Karpas-422 (cell line): ENCODE results near the gene THAP5. TPM values are rescaled to one million over a fixed set of nuclear protein-coding genes. Genes with fewer than 3 reads are reported as not detected.

ENCODE experiments used
- DNase-seq: peaks from one replicate; pipeline ENCODE4 v3.0.0-alpha.2; 2015
- H2AFZ ChIP-seq: fragments of 200-600 bp; sonication (generic); 2 replicates; pipeline ENCODE4 v1.6.1; 2014; ENCODE audit warnings: antibody characterized with exemption, low read length, mixed read lengths
- H3K27ac ChIP-seq: fragments of 200-600 bp; sonication (generic); 2 replicates; pipeline ENCODE4 v1.5.1; 2014; ENCODE audit warnings: mild to moderate bottlenecking, low read length, moderate library complexity
- H3K27me3 ChIP-seq: fragments of 200-600 bp; sonication (generic); 2 replicates; pipeline ENCODE4 v1.6.1; 2014; ENCODE audit warnings: low read length, mixed read lengths
- H3K36me3 ChIP-seq: fragments of 200-600 bp; sonication (generic); 2 replicates; pipeline ENCODE4 v1.6.1; 2014; ENCODE audit warnings: low read length, mixed read lengths; ENCODE audit not compliant: insufficient read depth
- H3K4me1 ChIP-seq: fragments of 200-600 bp; sonication (generic); 2 replicates; pipeline ENCODE4 v1.6.1; 2014; ENCODE audit warnings: mild to moderate bottlenecking, low read length, mixed read lengths
- H3K4me2 ChIP-seq: fragments of 200-600 bp; sonication (generic); 2 replicates; pipeline ENCODE4 v1.6.1; 2014; ENCODE audit warnings: low read length, low read depth, mild to moderate bottlenecking; ENCODE audit not compliant: poor library complexity, severe bottlenecking
- H3K4me3 ChIP-seq: fragments of 200-600 bp; sonication (generic); 2 replicates; pipeline ENCODE4 v1.5.1; 2014; ENCODE audit warnings: mild to moderate bottlenecking, antibody characterized with exemption, low read length, mixed read lengths
- H3K79me2 ChIP-seq: fragments of 200-600 bp; sonication (generic); 2 replicates; pipeline ENCODE4 v1.6.1; 2014; ENCODE audit warnings: mild to moderate bottlenecking, low read length, mixed read lengths
- H3K9ac ChIP-seq: fragments of 200-600 bp; sonication (generic); 2 replicates; pipeline ENCODE4 v1.6.0; 2014; ENCODE audit warnings: low read length
- H3K9me2 ChIP-seq: fragments of 200-600 bp; sonication (generic), shearing (Covaris generic); replicated peaks from 2 replicates; pipeline ENCODE4 v1.6.0; 2014; ENCODE audit warnings: mild to moderate bottlenecking, low read length, moderate library complexity; ENCODE audit not compliant: insufficient read depth
- H3K9me3 ChIP-seq: fragments of 300-700, 200-600 bp; sonication (generic); 2 replicates; pipeline ENCODE4 v1.6.1; 2014; ENCODE audit warnings: low read length, mixed read lengths
- H4K20me1 ChIP-seq: fragments of 200-600 bp; sonication (generic); 2 replicates; pipeline ENCODE4 v1.6.1; 2014; ENCODE audit warnings: mild to moderate bottlenecking, antibody characterized with exemption, low read length, low read depth; ENCODE audit not compliant: insufficient read depth
- total RNA-seq: library from RNA; depleted of rRNA; stranded (reverse); fragments of >200 nt; shearing (Covaris generic); gene quantifications from 2 replicates; pipeline ENCODE4 v1.2.3, GENCODE V29; 2014; ENCODE audit warnings: low replicate concordance

THAP5 gene
- total RNA-seq, 1 experiment from 2014 or later: 34.3 TPM

DNA sequence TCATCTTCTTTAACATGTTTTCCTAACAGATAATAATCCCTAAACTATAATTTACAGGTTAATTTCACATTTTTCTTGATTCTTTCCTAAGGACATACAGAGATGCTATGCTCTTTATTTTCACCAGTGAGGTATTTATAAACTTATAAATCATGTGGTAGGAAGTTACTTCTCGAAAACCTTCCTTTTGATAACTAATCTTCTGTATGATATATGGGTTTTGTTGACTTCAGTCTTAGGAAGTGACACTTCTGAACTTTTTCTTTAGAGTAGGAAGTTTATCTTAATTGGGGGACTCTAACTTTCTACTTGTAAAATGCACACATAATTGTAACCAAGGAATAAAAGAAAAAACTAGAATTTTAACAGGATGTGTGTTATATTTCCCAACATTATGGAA is 33.8 kb downstream of the THAP5 start:
- Histone ChIP-seq H3K9me3 (no peaks in the 10 kb centered on the region), H3K27me3 (no peaks in the 10 kb centered on the region), H4K20me1 (no peaks in the 10 kb centered on the region), H3K36me3 (no peaks in the 10 kb centered on the region), H3K4me3 (no peak overlapping the region), H3K27ac (no peak overlapping the region), H3K9ac (no peak overlapping the region), H3K4me1 (peaks cover 19% of the 10 kb centered on the region), H3K79me2 (peaks cover 4% of the 10 kb centered on the region; the same call in 1 of the 2 replicates), H2AFZ (0 out of 2 replicates have a peak overlapping the region, but pooled peaks have one; percentile 13), H3K4me2 (no peak overlapping the region), H3K9me2 (no peaks in the 10 kb centered on the region)
- DNase-seq: no peak

DNA sequence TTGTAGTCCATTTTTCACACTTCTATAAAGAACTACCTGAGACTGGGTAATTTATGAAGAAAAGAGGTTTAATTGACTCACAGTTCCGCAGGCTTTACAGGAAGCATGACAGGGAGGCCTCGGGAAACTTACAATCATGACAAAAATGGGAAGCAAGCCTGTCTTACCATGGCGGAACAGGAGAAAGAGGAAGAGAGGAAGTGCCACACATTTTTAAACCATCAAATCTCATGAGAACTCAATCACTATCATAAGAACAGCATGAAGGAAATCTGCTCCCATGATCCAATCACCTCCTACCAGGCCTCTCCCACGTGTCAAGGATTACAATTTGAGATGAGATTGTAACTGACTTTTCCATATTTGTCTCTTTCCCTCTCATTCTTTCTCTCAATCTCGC is 34.2 kb downstream of the THAP5 start:
- H3K27ac ChIP-seq: no peak overlapping the region
- no peaks in the 10 kb centered on the region for H4K20me1 ChIP-seq
- H3K4me2 ChIP-seq: no peak overlapping the region
- no peaks in the 10 kb centered on the region for H3K9me2 ChIP-seq
- no peak overlapping the region for H3K4me3 ChIP-seq
- H3K79me2 ChIP-seq: peaks cover 4% of the 10 kb centered on the region; the same call in 1 of the 2 replicates
- H3K36me3 ChIP-seq: no peaks in the 10 kb centered on the region
- DNase-seq: no peak
- H3K27me3 ChIP-seq: no peaks in the 10 kb centered on the region
- 0 out of 2 replicates have a peak overlapping the region, but pooled peaks have one; percentile 13 for H2AFZ ChIP-seq
- H3K9ac ChIP-seq: no peak overlapping the region
- H3K4me1 ChIP-seq: peaks cover 19% of the 10 kb centered on the region
- no peaks in the 10 kb centered on the region for H3K9me3 ChIP-seq

DNA sequence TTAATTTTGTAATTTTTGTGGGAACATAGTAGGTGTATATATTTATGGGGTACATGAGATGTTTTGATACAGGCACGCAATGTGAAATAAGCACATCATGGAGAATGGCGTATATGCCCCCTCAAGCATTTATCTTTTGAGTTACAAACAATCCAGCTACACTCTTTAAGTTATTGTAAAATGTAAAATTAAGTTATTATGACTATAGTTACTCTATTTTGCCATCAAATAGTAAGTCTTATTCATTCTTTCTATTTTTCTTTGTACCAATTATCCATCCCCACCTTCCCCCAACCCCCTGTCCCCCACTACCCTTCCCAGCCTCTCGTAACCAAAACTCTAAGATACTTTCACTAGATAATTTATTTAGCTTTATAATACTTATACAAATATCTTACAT is 35.8 kb downstream of the THAP5 start:
- DNase-seq: no peak
- peaks cover 4% of the 10 kb centered on the region; the same call in 1 of the 2 replicates for H3K79me2 ChIP-seq
- H3K27ac ChIP-seq: peak overlapping the region; percentile 77; the same call in 1 of the 2 replicates
- H3K4me2 ChIP-seq: peak overlapping the region; percentile 71
- no peaks in the 10 kb centered on the region for H3K9me3 ChIP-seq
- H4K20me1 ChIP-seq: no peaks in the 10 kb centered on the region
- no peaks in the 10 kb centered on the region for H3K36me3 ChIP-seq
- H3K9me2 ChIP-seq: no peaks in the 10 kb centered on the region
- H3K9ac ChIP-seq: no peak overlapping the region
- peak overlapping the region; percentile 39; the same call in 1 of the 2 replicates for H3K4me3 ChIP-seq
- H3K27me3 ChIP-seq: no peaks in the 10 kb centered on the region
- H3K4me1 ChIP-seq: peaks cover 22% of the 10 kb centered on the region
- no peak overlapping the region for H2AFZ ChIP-seq

DNA sequence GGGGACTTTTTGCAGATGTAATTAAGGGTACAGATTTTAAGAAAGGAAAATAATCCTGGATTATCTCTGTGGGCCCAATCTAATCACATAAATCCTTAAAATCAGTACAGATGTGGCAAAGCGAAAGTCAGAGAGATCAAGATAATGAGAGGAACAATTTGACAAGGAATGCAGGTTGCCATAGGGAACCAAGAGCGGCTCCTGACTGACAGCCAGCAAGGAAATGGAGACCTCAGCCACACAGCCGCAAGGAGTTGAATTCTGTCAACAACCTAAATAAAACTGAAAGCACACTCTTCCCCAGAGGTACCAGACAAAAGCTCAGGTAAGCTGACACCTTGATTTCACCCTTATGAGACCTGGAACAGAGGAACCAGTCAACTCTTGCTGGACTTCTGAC is 40.2 kb downstream of the THAP5 start:
- peaks cover 16% of the 10 kb centered on the region for H3K79me2 ChIP-seq
- 0 out of 2 replicates have a peak overlapping the region, but pooled peaks have one; percentile 56 for H2AFZ ChIP-seq
- no peak overlapping the region for H3K9ac ChIP-seq
- peaks cover 44% of the 10 kb centered on the region for H3K4me1 ChIP-seq
- no peaks in the 10 kb centered on the region for H4K20me1 ChIP-seq
- DNase-seq: no peak
- H3K4me2 ChIP-seq: no peak overlapping the region
- no peaks in the 10 kb centered on the region for H3K9me3 ChIP-seq
- H3K36me3 ChIP-seq: no peaks in the 10 kb centered on the region
- no peak overlapping the region for H3K27ac ChIP-seq
- H3K27me3 ChIP-seq: no peaks in the 10 kb centered on the region
- H3K4me3 ChIP-seq: no peak overlapping the region
- H3K9me2 ChIP-seq: no peaks in the 10 kb centered on the region

DNA sequence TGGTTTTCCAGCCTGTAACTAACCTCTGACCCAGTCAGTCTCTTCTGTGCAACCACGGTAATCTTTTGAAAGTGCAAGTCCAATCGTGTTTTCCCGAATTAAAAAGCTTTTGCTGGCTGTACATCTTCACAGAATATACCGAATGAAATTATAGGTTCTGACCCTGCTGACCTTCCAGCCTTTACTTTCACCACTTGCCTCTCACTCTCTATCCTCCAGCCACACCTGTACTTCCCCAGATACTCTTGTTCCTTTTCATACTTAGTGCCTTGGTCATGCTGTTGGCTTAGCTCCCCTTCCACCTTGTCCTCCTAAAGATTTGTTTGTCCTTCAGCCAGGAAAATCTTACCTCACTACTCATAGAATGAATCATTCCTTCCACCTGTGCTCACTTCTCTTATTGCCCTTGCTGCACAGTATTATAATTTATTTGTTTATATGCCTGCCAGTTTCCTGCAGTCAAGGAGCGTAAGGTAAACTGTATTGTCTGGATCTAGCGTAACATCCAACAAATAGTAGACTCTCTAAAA is 41.3 kb downstream of the THAP5 start:
- peaks cover 50% of the 10 kb centered on the region for H3K4me1 ChIP-seq
- no peak overlapping the region for H3K4me3 ChIP-seq
- H3K79me2 ChIP-seq: peaks cover 27% of the 10 kb centered on the region
- H3K9me3 ChIP-seq: no peaks in the 10 kb centered on the region
- H3K4me2 ChIP-seq: no peak overlapping the region
- no peaks in the 10 kb centered on the region for H3K27me3 ChIP-seq
- no peak overlapping the region for H3K27ac ChIP-seq
- H4K20me1 ChIP-seq: no peaks in the 10 kb centered on the region
- H2AFZ ChIP-seq: 0 out of 2 replicates have a peak overlapping the region, but pooled peaks have one; percentile 1
- H3K9ac ChIP-seq: no peak overlapping the region
- no peak for DNase-seq
- no peaks in the 10 kb centered on the region for H3K36me3 ChIP-seq
- H3K9me2 ChIP-seq: no peaks in the 10 kb centered on the region

GRCh38 chr7:108526768-108527017 is 42.8 kb downstream of the THAP5 start:
- DNase-seq: no peak
- Histone ChIP-seq H3K4me1 (peaks cover 48% of the 10 kb centered on the region), H3K27ac (peak overlapping the region; percentile 83), H3K36me3 (no peaks in the 10 kb centered on the region), H3K4me2 (peak overlapping the region; percentile 75), H3K9me2 (no peaks in the 10 kb centered on the region), H2AFZ (no peak overlapping the region), H3K9ac (peak overlapping the region; percentile 83), H3K27me3 (no peaks in the 10 kb centered on the region), H3K9me3 (no peaks in the 10 kb centered on the region), H3K4me3 (peak overlapping the region; percentile 75), H4K20me1 (no peaks in the 10 kb centered on the region), H3K79me2 (peaks cover 39% of the 10 kb centered on the region)

- Histone ChIP-seq H2AFZ (0 out of 2 replicates have a peak within 1 kb of the TSS, but pooled peaks have one; percentile 2), H3K4me3 (peak within 1 kb of the TSS; percentile 75), H4K20me1 (no peaks in the 10 kb centered on the region), H3K9ac (peak within 1 kb of the TSS; percentile 83), H3K27ac (peak within 1 kb of the TSS; percentile 83), H3K4me1 (peaks cover 53% of the 10 kb centered on the region), H3K9me2 (no peaks in the 10 kb centered on the region), H3K27me3 (no peaks in the 10 kb centered on the region), H3K79me2 (peaks cover 44% of the 10 kb centered on the region), H3K4me2 (peak within 1 kb of the TSS; percentile 75), H3K9me3 (no peaks in the 10 kb centered on the region), H3K36me3 (no peaks in the 10 kb centered on the region)
- peak; percentile 100 for DNase-seq
Measured at GRCh38 chr7:108525985-108526767, 43.3 kb downstream of the THAP5 start, which contains the start of gene PNPLA8. Gene PNPLA8, minus strand, starts transcription at chr7:108526135. Its CDS starts 10,644 bp downstream, at chr7:108515491.

- Histone ChIP-seq H3K4me3 (peak overlapping the region; percentile 75), H3K36me3 (no peaks in the 10 kb centered on the region), H2AFZ (0 out of 2 replicates have a peak overlapping the region, but pooled peaks have one; percentile 2), H4K20me1 (no peaks in the 10 kb centered on the region), H3K79me2 (peaks cover 50% of the 10 kb centered on the region), H3K4me1 (peaks cover 57% of the 10 kb centered on the region), H3K27me3 (no peaks in the 10 kb centered on the region), H3K9me3 (no peaks in the 10 kb centered on the region), H3K9ac (peak overlapping the region; percentile 77), H3K27ac (peak overlapping the region; percentile 59), H3K4me2 (peak overlapping the region; percentile 69), H3K9me2 (no peaks in the 10 kb centered on the region)
- DNase-seq: peak; percentile 48
Measured at GRCh38 chr7:108525327-108525984, 44.0 kb downstream of the THAP5 start.
